NCI-H446 (cell line): ENCODE measurements around the gene ARL15.

Experiments used
- DNase-seq, 2 experiments: peaks; one replicate each; lab custom pipeline; 2025; lab: John Stamatoyannopoulos, UW

Gene ARL15

GRCh38 chr5:54285686-54286085, 24.7 kb downstream of the ARL15 start:
- no peak for DNase-seq

GRCh38 chr5:54284586-54284985, 25.8 kb downstream of the ARL15 start:
- no peak for DNase-seq

- DNase-seq: no peak
Observed at GRCh38 chr5:54282876-54283275, 27.5 kb downstream of the ARL15 start.

GRCh38 chr5:54281960-54282692, 28.2 kb downstream of the ARL15 start:
- no peak for DNase-seq

GRCh38 chr5:54279960-54280359, 30.4 kb downstream of the ARL15 start:
- peak in 1 of 2 experiments; percentile 44 for DNase-seq

- no peak for DNase-seq
Observed at GRCh38 chr5:54278979-54279717, 31.2 kb downstream of the ARL15 start.

GRCh38 chr5:54278036-54278830, 32.1 kb downstream of the ARL15 start:
- DNase-seq: no peak

- no peak for DNase-seq
Observed at GRCh38 chr5:54276048-54276447, 34.3 kb downstream of the ARL15 start.

GRCh38 chr5:54275361-54275760, 35.0 kb downstream of the ARL15 start:
- no peak for DNase-seq

GRCh38 chr5:54274944-54275343, 35.4 kb downstream of the ARL15 start:
- DNase-seq: no peak

- DNase-seq: no peak
Observed at GRCh38 chr5:54273715-54274114, 36.7 kb downstream of the ARL15 start.

GRCh38 chr5:54272746-54273145, 37.6 kb downstream of the ARL15 start:
- DNase-seq: no peak

- no peak for DNase-seq
Observed at GRCh38 chr5:54270326-54270725, 40.0 kb downstream of the ARL15 start.

- no peak for DNase-seq
Observed at GRCh38 chr5:54264574-54264973, 45.8 kb downstream of the ARL15 start.

GRCh38 chr5:54263447-54263846, 46.9 kb downstream of the ARL15 start:
- DNase-seq: peak in 1 of 2 experiments; percentile 18

- no peak for DNase-seq
Observed at GRCh38 chr5:54261596-54261995, 48.8 kb downstream of the ARL15 start.

GRCh38 chr5:54259981-54260380, 50.4 kb downstream of the ARL15 start:
- DNase-seq: no peak

GRCh38 chr5:54259090-54259489, 51.3 kb downstream of the ARL15 start:
- no peak for DNase-seq

GRCh38 chr5:54257366-54258118, 52.8 kb downstream of the ARL15 start:
- no peak for DNase-seq

- peak in 1 of 2 experiments; percentile 1 for DNase-seq
Observed at GRCh38 chr5:54254482-54255198, 55.7 kb downstream of the ARL15 start.

GRCh38 chr5:54251981-54252380, 58.4 kb downstream of the ARL15 start:
- DNase-seq: no peak
